GM12892 (cell line): Measurements from ENCODE around the gene CACNA2D3.

Experiments used
- POLR2A ChIP-seq: IDR thresholded peaks from 2 replicates; pipeline ENCODE4 v1.6.1; 2011; ENCODE audit warnings: low read depth, low read length, control low read depth
- POLR2AphosphoS5 ChIP-seq: IDR thresholded peaks from 2 replicates; pipeline ENCODE4 v1.6.1; 2011; ENCODE audit warnings: low read depth, low read length, control low read depth
- TAF1 ChIP-seq: IDR thresholded peaks from 2 replicates; pipeline ENCODE4 v1.6.1; 2011; ENCODE audit warnings: low read depth, mild to moderate bottlenecking, control low read depth, low read length, borderline replicate concordance

DNA sequence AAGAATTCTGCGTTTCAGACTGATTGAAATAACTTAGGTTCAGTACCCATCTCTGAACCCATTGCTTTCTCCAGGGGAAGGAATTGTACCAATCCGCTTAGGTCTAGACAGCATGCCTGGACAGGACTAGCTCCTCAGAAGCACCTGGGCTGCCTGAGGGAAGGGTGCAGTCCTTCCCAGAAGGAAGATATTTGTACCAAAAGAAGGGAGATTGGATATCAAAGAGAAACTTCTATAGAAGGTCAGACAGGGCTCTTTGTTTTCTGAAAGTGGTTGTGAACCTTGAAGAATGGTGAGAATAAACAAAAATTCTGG is 939.3 kb downstream of the CACNA2D3 start:
- TF ChIP-seq POLR2AphosphoS5 (no peak), TAF1 (no peak), POLR2A (no peak)
